Activated CD8-positive, alpha-beta memory T cell treated with anti-CD3 and anti-CD28 coated beads, Interleukin-2, amount 10 ng/mL, durations not matched to agents 7 days and 5 days (primary cell): Measurements from ENCODE around the gene GABRA5. TPM values are rescaled to one million over a fixed set of nuclear protein-coding genes. Genes with fewer than 3 reads are reported as not detected.

Experiments
- total RNA-seq, 2 experiments: library from RNA; stranded (reverse); gene quantifications; one replicate each; pipeline ENCODE4 v1.2.3, GENCODE V29; 2021

Gene GABRA5
- total RNA-seq, 2 experiments from 2014 or later: not detected

Other genes with a start within 250 kb of the GABRA5 start
- gene GABRB3, start 94.0 kb upstream of the GABRA5 start, total RNA-seq: not detected
- gene GABRG3, start 104.1 kb downstream of the GABRA5 start, total RNA-seq: not detected